Nephron progenitor cell (in vitro differentiated cells): Measurements from ENCODE around the gene PTPRD.

ENCODE experiments used
- DNase-seq: peaks from one replicate; pipeline ENCODE4 v3.0.0; 2021
- H3K27ac Mint-ChIP-seq: 2 replicates; pipeline ENCODE4 v1.8.0; 2021; ENCODE audit warnings: mild to moderate bottlenecking, moderate library complexity, mixed read lengths
- H3K27me3 Mint-ChIP-seq: 2 replicates; pipeline ENCODE4 v1.8.0; 2021; ENCODE audit warnings: mild to moderate bottlenecking, low read depth, mixed read lengths; ENCODE audit not compliant: poor library complexity
- H3K36me3 Mint-ChIP-seq: 2 replicates; pipeline ENCODE4 v1.8.0; 2021; ENCODE audit warnings: low read depth, mixed read lengths
- H3K4me1 Mint-ChIP-seq: 2 replicates; pipeline ENCODE4 v1.8.0; 2021; ENCODE audit warnings: mixed read lengths
- H3K4me3 Mint-ChIP-seq: 2 replicates; pipeline ENCODE4 v1.8.0; 2021; ENCODE audit warnings: mild to moderate bottlenecking, moderate library complexity, mixed read lengths
- H3K9me3 Mint-ChIP-seq: 2 replicates; pipeline ENCODE4 v1.8.0; 2021; ENCODE audit warnings: mild to moderate bottlenecking, moderate library complexity, mixed read lengths
- CTCF ChIP-seq: fragments of 200-600 bp; sonication (generic); IDR thresholded peaks from 2 replicates; pipeline ENCODE4 v1.5.0; 2021; ENCODE audit warnings: antibody characterized with exemption

Gene PTPRD

GRCh38 chr9:10009401-10009800 is 603.4 kb downstream of the PTPRD start:
- no peak overlapping the region for H3K27ac Mint-ChIP-seq
- H3K36me3 Mint-ChIP-seq = no peaks in the 10 kb centered on the region
- no peaks in the 10 kb centered on the region for H3K9me3 Mint-ChIP-seq
- H3K27me3 Mint-ChIP-seq = no peaks in the 10 kb centered on the region
- no peak overlapping the region for H3K4me3 Mint-ChIP-seq
- no peak for TF ChIP-seq CTCF
- no peak for DNase-seq
- no peaks in the 10 kb centered on the region for H3K4me1 Mint-ChIP-seq

- no peak overlapping the region for H3K27ac Mint-ChIP-seq
- H3K4me3 Mint-ChIP-seq = no peak overlapping the region
- no peak for TF ChIP-seq CTCF
- H3K27me3 Mint-ChIP-seq = no peaks in the 10 kb centered on the region
- no peaks in the 10 kb centered on the region for H3K36me3 Mint-ChIP-seq
- no peaks in the 10 kb centered on the region for H3K9me3 Mint-ChIP-seq
- DNase-seq = no peak
- H3K4me1 Mint-ChIP-seq = no peaks in the 10 kb centered on the region
Measured at GRCh38 chr9:10008101-10008799, 604.6 kb downstream of the PTPRD start.

GRCh38 chr9:10007356-10007755 is 605.4 kb downstream of the PTPRD start:
- no peak for TF ChIP-seq CTCF
- Mint-ChIP-seq H3K36me3 (no peaks in the 10 kb centered on the region), H3K4me1 (no peaks in the 10 kb centered on the region), H3K27ac (no peak overlapping the region), H3K9me3 (no peaks in the 10 kb centered on the region), H3K4me3 (no peak overlapping the region), H3K27me3 (no peaks in the 10 kb centered on the region)
- no peak for DNase-seq

GRCh38 chr9:10005206-10005605 is 607.6 kb downstream of the PTPRD start:
- DNase-seq = no peak
- Mint-ChIP-seq H3K36me3 (no peaks in the 10 kb centered on the region), H3K27ac (no peak overlapping the region), H3K4me3 (no peak overlapping the region), H3K4me1 (no peaks in the 10 kb centered on the region), H3K9me3 (peaks cover 5% of the 10 kb centered on the region), H3K27me3 (no peaks in the 10 kb centered on the region)
- no peak for TF ChIP-seq CTCF

- Mint-ChIP-seq H3K9me3 (peaks cover 5% of the 10 kb centered on the region), H3K27ac (no peak overlapping the region), H3K27me3 (no peaks in the 10 kb centered on the region), H3K4me1 (peaks cover 14% of the 10 kb centered on the region), H3K36me3 (no peaks in the 10 kb centered on the region), H3K4me3 (no peak overlapping the region)
- TF ChIP-seq CTCF = no peak
- no peak for DNase-seq
Measured at GRCh38 chr9:10003047-10003446, 609.8 kb downstream of the PTPRD start.

GRCh38 chr9:10000669-10001068 is 612.1 kb downstream of the PTPRD start:
- Mint-ChIP-seq H3K4me1 (peaks cover 27% of the 10 kb centered on the region), H3K36me3 (no peaks in the 10 kb centered on the region), H3K9me3 (peaks cover 5% of the 10 kb centered on the region), H3K4me3 (no peak overlapping the region), H3K27ac (no peak overlapping the region), H3K27me3 (no peaks in the 10 kb centered on the region)
- TF ChIP-seq CTCF = no peak
- no peak for DNase-seq
